SU-DHL-6 (cell line): ENCODE measurements around the gene REXO5.

ENCODE experiments used
- EZH2phosphoT487 ChIP-seq: fragments of 200-600 bp; sonication (generic), shearing (Covaris generic); conservative IDR thresholded peaks from 2 replicates; pipeline ENCODE4 v1.6.1; 2018; ENCODE audit warnings: mild to moderate bottlenecking, antibody characterized with exemption, low read length, moderate library complexity, mixed read lengths
- TF ChIP-seq, protein P1 (sequence below): fragments of 200-600 bp; sonication (generic); IDR thresholded peaks from one replicate; pipeline ENCODE4 v1.5.1; 2017; ENCODE audit warnings: antibody characterized with exemption, mild to moderate bottlenecking, low read length, moderate library complexity; ENCODE audit not compliant: insufficient read depth, poor library complexity, severe bottlenecking

GRCh38 chr16:20818929-20819585 lies 12.7 kb downstream of the REXO5 start:
- TF ChIP-seq, protein P1, sequence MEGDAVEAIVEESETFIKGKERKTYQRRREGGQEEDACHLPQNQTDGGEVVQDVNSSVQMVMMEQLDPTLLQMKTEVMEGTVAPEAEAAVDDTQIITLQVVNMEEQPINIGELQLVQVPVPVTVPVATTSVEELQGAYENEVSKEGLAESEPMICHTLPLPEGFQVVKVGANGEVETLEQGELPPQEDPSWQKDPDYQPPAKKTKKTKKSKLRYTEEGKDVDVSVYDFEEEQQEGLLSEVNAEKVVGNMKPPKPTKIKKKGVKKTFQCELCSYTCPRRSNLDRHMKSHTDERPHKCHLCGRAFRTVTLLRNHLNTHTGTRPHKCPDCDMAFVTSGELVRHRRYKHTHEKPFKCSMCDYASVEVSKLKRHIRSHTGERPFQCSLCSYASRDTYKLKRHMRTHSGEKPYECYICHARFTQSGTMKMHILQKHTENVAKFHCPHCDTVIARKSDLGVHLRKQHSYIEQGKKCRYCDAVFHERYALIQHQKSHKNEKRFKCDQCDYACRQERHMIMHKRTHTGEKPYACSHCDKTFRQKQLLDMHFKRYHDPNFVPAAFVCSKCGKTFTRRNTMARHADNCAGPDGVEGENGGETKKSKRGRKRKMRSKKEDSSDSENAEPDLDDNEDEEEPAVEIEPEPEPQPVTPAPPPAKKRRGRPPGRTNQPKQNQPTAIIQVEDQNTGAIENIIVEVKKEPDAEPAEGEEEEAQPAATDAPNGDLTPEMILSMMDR, result no peak
- no peak for TF ChIP-seq EZH2phosphoT487
